Activated CD4-positive, CD25-positive, alpha-beta regulatory T cell (primary cell): ENCODE measurements around the gene CTBP1.

Experiments
- DNase-seq, 4 experiments: peaks; one replicate each; lab custom pipeline; 2025; lab: John Stamatoyannopoulos, UW

The CTBP1 gene

DNA sequence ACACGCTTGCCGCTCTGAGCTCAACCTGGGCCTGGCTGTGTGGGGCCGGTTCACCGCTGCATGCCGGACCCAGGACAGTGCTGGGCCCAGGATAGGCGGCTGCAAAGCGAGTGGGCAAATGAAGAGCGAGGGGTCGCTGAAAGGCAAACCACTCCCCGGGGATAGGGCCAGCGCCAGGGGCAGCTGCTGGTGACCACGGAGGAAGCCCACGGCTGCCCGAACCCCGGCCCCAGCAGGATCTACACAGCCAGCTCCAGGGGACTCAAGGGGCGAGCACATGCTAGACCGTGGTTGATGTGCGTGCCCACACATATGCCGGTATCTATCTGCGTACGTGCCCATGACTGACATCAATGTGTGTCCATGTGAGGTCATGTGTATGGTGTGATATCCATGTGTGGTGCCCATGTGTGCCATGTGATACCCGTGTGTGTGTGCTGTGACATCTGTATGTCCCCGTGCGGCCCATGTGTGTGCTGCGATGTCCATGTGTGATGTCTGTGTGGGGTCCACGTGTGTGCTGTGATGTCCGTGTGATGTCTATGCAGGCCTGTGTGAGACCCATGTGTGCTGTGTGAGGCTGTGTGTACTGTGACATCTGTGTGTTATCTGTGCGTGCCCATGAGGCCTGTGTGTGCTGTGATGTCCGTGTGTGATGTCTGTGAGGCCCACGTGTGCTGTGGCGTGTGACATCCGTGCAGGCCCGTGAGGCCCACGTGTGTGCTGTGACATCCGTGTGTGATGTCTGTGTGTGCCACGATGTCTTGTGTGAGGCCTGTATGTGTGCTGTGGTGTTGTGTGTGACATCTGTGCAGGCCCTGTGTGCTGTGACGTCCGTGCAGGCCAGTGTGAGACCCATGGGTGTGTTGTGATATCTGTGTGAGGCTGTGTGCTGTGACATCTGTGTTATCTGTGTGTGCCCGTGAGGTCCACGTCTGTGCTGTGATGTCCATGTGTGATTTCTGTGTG, 24.8 kb downstream of the CTBP1 start:
- no peak for DNase-seq

DNA sequence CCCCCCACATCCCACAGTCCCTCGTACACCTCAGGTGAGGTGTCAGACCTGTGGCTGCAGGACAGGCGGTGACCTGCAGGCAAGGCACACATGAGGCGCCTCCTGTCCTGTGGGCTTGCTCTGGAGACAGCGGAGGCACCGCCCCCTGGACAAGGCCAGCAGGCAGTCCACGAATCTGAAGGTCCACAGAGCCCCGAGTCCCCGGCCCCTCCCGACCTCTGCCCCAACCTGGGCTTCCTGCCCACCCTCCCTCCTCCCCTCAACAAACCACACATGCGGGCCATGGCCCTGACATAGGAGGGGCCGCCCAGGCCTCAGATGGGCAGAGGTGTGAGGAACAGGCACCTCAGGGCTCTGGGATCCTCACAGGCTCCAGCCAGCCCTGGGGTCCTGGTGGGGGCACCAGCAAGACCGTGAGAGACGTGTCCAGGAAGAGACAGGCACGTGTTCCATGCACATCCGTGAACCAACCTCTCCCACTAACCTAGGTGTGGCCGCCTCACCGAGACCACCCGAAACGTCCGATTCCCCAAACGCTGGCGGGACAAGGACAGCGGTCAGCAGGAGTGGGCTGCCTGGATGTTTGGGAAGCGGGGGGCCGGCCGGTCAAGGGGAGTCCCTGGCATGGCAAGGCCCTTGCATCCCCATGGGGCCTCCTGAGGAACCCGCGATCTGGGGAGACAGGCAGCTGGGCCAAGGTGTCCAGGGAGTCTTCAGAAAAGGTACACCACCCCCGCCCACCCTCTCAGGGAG, 25.8 kb downstream of the CTBP1 start:
- DNase-seq: no peak

DNA sequence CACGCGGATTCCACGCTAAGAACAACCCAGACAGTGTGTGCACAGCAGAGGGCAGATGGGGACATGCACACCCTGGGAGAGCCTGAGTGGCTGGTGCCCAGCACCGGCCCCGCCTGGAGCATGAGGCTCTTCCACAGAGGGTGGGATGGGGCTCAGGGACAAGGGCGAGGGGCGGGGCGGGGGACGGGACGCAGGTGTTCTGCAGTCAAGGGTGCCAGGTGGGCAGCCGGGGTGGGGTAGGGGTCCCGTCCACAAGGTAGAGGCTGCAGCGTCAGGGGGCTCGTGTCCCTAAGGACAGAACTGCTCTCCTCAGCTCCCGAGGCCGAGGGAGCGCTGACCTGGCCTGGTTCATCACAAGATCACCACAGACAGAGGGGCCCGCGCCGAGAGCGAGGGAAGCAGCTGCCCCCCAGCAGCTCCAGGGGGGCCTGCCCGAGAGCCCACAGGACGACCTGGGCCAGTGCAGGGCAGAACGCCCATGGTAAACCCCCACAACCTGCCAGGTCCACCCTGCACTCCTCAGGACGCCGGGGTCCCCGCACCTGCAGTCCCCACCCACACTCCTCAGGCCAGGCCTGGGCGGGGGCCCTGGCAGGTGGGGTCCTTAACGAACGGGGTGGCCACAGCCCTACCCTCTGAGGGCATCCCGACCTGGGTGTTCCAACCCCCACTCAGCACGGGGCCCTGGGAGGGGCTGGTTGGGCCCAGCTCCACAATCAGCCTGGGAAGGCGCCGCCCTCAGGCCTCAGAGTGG, 26.7 kb downstream of the CTBP1 start:
- DNase-seq: no peak

DNA sequence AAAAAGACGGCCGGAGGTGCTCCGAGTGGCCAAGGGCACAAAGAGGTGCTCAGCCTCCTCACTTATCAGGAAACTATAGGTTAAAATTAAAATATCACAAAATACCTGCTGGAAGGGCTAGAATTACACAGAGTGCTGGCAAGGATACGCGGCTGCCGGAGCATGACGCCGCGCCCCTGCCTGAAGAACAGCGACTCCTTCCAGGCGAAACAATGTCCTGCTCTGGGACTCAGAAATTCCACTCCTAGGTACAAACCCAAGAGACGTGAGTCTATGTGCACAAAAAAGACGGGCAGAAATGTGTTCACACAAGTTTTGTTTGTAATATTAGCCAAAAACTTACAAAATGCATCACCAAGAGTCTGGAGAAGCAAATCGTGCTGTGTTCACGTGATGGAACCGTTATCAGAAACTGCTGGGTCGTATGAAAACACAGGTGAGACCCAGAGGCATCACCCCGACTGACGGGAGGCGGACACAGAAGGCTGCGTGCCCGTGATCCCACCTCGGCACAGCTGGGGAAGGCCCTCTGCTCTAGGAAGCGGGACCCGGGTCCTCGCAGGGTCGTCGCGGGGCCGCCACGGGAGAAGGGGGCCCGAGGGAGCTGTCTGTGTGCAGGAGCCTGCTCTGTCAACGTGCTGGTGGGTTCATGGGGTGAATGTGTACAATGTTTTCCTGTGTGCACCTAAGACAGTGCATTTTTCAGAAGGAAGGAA, 27.6 kb downstream of the CTBP1 start:
- no peak for DNase-seq

DNA sequence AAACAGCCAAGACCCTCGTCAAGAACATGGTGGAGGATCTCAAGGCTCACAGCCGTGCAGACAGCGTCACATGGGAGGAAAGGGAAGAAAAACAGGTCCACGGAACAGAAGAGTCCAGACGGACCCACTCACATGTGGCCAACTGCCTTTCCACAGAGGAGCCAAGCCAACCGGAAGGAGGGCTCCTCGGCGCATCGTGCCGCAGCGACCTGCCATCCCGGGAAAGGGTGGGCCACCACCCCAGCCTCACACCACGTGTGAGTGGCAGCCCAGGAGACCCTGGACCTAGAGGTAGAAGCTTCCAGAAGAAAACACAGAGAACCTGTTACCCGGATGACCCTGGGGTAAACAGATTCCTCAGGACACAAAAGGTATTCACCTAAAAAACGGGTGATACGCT, 28.4 kb downstream of the CTBP1 start:
- DNase-seq: no peak

DNA sequence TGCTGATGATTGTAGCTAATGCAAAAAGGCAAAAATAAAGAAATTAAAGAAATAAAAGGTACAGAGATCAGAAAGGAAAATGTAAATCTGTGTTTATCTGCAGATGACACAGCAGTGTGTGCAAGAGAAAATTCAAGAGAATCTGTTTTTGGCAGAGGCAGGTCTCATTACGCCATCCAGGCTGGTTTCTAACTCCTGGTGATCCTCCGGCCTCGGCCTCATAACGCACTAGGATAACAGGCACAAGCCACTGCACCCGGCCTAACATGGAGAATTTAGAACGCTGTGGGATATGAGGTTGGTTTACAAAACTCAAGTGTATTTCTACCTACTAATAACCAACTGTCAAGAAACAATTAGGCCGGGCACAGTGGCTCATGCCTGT, 29.4 kb downstream of the CTBP1 start:
- no peak for DNase-seq

DNA sequence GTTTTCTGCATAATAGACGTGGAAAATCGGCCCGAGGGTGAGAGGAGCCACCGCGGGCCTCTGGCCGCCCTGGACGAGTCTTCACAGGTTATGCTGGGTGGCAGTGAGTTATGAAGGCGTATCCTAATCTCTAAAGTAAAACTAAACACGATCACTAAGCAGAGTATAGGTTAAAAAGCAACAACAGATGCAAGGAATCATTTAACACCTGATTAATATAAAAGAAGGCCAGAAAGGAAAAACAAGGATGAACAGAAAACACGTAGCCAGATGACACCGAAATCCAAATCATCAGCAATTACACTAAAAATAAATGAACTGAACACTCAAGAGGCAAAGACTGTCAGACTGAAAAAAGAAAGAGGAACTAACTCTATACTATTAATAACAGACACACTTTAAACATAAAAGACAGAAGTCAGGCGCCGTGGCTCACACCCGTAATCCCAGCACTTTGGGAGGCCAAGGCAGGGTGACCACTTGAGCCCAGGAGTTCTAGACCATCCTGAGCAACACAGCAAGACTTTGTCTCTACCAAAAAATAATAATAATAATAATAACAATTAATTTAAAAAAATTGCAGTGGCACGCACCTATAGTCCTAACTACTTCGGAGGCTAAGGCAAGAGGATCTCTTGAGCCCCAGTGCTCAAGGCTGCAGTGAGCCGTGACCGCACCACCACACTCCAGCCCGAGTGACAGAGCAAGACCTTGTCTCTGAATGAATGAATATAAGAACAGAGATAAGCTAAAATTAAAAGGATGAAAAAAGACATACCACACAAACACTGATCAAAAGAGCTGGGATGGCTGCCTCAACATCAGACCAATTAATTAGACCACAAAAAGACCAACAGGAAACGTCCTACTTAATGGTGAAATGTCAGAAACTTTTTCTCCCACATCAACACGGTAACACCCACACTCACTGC, 30.0 kb downstream of the CTBP1 start:
- no peak for DNase-seq

DNA sequence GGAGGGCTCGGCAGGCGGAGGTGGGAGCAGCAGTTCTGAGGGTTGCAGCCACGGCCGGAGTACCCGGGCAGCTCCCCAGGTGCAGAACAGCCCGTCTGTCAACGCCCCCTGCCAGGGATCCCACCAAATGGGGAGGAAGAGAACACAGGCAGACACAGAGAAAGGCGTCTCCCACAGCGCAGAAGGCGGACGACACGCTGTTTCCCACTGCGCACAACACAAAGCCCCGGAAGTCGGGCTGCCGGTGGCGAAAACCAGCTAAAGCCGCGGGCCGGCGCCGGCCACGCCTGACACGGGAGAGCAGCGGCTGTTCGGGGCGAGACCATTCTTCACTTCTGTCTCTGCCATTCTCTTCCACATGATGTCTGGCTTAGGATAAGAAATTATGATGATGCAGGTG, 31.6 kb downstream of the CTBP1 start:
- no peak for DNase-seq

DNA sequence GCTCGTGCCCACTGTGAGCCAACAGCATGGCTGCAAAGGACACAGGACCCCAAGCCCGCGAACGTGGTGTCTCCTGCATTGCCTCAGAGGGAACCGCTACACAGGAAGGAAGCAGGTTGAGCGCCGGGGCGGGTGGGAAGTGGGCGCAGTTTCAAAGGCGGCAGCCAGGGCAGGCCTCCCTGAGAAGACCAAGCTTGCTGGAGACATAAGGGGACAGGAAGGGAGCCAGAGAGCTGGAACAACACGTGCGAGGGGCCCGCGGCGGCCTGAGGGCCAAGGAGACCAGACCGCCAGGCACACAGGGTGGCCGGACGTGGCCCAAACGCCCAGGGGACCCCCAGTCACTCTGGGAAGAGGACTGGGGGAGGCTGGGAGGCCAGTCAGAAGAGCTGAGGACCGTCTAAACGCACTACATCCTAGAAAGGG, 32.0 kb downstream of the CTBP1 start:
- DNase-seq: peak in 3 of 4 experiments; percentile 15 to 54 (median 51)

DNA sequence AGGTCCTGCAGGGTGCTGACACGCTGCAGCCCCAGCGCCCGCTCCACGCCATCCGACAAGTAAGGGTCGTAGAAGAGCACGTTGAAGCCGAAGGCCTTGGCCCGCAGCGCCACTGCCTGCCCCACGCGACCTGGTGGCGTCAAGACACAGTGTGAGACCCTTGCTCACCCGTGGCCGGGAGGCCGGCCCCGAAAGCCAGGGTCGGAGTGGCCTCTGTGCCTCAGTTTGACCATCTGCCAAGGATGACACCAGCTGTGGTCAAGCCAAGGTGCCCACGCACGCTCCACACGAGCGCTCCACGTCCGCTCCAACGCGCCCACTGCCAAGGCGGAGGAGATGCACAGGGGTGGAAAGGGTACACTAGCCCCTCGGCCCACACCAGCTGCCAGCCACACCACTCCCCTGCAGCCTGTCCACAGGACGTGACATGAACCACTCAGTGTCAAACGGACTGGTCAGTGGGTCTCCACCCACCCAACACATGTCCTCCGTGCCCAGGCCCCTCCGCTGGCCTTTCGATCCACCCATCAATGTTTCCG, 32.8 kb downstream of the CTBP1 start:
- DNase-seq: no peak

DNA sequence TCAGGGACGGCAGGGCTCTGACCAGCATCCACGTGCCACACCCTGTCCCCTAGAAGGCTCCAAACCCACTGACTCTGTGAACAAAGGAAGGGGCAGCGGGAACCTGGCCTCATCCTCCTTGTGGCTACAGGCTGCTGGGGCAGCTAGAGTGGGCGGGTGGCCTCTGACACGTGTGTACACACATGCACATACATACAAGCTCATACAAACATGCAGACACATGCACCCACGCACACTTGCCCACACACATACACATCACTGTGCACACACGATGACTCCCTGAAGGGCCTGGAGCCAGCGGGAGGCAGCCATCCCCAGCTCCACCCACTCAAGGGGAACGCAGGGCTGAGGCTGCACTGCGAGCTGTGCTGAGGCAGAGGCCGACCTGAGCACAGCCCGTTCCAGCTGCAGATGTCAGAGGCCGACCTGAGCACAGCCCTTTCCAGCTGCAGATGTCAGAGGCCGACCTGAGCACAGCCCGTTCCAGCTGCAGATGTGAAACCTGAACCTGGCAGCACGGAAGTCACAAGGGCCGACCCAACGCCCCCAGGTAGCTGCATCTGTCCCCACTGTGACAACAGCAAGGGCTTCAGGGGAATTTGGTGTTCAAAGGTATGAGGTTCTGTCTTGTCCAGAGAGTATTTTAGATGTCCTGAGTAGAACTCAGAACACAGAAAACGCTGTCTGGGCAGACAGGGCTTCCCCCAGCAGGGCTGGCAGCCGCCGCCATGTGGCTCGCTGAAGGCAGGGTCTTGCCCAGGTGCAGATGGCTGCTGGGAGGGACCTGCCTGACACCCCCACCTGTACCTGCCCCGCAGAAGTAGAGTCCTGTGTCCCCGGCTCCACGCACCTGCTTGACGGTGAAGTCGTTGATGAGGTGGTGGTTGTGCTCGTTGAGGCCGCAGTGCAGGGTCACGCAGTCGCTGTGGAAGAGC, 33.5 kb downstream of the CTBP1 start:
- no peak for DNase-seq

DNA sequence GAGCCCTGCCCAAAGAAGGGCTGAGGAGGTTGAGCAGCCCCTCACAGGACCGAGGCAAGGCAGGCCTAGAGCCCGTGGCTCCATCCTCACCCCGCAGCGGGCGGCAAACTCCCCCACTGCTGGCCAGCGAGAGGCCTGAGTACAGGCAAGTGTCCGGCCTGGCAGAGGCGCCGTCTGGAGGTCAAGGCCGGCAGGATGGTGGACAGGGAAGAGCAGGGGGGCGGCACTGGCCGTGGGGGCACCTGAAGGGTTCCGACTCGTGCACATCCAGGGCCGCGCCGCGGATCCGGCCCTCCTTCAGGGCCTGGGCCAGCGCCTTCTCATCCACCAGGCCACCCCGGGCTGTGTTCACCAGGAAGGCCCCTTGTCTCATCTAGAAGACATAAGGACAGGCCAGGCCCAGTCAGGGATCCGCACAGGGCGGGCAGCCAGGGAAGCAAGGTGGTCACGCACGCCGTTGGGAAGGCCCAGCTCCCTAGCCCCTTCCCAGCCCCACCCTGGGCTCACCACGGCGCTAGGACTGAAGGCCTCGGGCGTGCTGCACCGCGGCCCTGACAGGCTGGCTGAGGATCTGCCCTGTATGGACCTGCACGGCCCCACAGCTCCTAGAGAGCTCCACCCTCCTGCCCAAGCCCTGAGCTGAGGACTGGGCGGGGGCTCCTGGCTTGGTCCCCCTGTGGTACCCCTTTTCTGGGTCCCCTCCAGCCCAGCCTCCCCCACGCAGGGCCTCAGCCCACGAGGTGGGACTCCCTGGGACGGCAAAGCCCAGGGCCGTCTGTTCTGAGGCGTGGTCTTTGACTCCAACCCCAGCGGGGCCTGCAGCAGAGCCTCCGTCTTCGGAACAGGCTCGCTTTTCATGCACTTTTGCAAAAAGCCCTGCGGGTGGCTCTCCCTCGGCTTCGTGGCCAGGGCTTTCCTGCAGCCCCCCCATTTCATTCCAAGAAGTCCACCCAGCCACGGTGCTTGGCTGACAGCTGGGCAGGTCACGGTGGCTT, 34.5 kb downstream of the CTBP1 start:
- DNase-seq: no peak

DNA sequence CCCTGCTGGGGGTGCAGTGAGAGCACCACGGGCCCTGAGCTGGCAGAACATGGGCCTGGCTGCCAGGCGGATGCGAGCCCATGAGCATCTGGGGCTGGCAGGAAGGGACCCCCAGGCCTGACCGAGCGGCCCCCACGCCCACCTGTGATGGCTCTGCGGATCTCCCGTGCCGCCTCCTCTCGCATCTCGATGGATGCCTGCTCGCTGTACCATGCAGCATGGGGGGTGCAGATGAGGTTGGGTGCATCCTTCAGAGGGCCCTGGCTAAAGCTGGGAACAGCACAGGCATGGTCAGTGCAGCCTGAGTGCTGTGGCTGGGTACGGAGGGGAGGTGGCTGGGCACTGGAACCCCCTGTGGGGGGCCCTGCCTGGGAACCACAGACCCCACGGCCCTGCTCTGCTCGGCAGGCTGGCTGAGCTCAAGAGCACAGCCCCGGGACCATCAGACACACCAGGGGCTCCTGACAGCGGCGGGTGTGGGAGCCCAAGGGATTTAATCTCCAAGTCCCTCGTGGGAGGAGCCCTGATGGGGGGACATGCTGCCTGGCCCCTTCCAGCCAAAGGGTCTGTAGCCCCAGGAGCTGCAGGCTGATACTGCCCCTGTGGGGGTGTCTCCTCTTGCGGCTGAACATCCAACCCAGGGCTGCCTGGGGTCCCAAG, 35.5 kb downstream of the CTBP1 start:
- DNase-seq: no peak

DNA sequence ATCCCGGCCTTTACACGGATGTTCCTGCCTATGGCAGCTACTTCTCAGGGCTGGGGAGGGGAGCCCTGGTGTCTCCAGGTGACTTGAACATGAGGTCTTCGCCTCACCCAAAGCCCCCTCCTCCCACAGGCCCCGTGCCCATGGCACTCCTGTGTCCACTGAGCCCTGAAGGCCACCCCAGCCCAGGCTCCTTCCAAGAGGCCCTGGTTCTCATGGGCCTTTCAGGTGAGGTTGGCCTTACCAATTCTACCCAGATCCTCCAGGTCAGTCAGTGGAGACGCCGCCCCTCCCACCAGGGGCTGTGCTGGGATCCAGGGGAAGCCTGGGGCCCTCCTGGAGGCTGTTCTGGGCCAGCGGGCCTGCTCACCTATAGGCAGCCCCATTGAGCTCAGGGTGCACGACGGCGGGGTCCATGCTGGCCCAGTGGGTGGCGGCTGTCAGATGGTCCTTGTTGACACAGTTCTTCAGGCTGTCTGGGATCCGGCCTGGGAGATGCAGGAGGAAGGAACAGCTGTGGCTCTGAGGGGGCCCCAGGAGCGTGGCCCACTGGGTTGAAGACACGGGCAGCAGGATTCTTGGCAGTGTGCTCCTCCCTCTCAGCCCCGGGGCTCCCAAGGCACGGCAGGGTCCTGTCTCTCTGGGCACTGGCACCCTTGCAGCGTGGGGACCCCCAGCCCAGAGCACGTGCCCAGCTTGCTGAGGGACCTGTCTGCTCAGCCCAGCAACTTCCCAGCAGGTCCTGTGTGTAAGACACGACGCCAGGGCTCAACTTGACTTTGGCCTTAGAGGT, 36.2 kb downstream of the CTBP1 start:
- no peak for DNase-seq

DNA sequence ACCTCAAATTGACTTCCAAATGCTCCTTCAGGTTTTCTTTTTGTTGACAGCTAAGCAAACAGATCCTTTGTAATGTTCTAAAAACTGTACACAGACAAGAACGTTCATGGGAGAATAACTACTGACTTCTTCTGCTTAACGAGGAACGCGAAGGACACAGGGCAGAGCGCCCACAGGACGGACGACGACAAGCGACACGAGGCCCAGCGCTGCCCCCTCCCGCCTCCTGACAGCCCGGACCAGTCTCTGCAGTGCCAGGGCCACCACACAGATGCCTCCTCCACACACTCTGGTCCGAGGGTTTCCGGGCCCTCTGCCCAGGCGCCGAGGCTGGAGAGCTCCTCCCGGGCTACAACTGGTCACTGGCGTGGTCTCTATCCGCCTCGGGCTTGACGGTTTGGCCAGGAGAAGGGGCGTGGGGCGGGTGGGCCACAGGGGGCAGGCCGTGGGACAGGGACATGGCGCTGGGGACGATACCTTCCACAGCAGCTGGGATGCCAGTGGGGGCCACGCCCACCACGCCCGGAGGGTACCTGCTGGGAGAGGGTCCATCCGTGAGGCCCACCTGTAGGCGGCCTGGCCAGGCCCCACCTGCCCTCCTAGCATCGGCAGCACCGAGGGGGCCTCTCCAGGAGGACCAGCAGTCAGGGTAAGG, 36.9 kb downstream of the CTBP1 start:
- DNase-seq: no peak

DNA sequence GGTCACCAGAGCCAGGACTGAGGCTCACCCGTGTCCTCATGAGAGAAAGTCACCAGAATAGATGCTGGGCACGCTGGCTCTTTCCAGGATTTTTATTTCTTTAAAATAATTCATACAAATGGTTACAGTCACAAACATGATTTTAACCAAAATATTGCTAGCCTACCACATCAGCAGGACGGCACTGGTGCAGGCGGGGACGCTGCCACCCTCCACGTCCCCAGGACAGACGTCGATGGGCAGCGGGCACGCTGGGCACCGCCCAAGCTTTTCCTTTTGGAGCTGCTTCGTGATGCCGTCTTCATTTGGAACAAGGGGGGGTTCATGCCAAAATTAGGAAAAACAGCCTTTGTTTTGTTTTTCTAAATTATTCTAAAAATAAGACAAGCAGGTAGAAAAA, 37.6 kb downstream of the CTBP1 start:
- no peak for DNase-seq
